Keratinocyte (primary cell): ENCODE data around the gene AGAP1. TPM values are rescaled to one million over a fixed set of nuclear protein-coding genes. Genes with fewer than 3 reads are reported as not detected.

ENCODE experiments used
- DNase-seq: peaks from one replicate; pipeline ENCODE4 v3.0.0-alpha.2; 2011; ENCODE audit warnings: low read depth, missing footprints, low spot score
- FAIRE-seq: peaks from 2 replicates; lab custom pipeline; 2011; peaks lifted over from hg19 to GRCh38; lab: Jason Lieb, UNC
- H2AFZ ChIP-seq: 2 replicates; pipeline ENCODE4 v1.6.0; 2012; ENCODE audit warnings: low read length, control low read depth, inconsistent platforms; ENCODE audit not compliant: control insufficient read depth
- H3K27ac ChIP-seq: 2 replicates; pipeline ENCODE4 v1.5.1; 2011; ENCODE audit warnings: low read length; ENCODE audit not compliant: control insufficient read depth, insufficient read depth
- H3K27me3 ChIP-seq: 3 replicates; pipeline ENCODE4 v1.6.0; 2011; ENCODE audit warnings: low read length; ENCODE audit not compliant: control insufficient read depth, insufficient read depth; ENCODE audit errors: extremely low read depth
- H3K36me3 ChIP-seq, 2 experiments: 2 replicates in 1 of 2; 3 replicates in 1 of 2; pipeline ENCODE4 v1.5.1; 2011; ENCODE audit warnings: low read length in 2 of 2, mild to moderate bottlenecking in 1 of 2; ENCODE audit not compliant: control insufficient read depth in 2 of 2, insufficient read depth in 2 of 2; ENCODE audit errors: extremely low read depth in 1 of 2
- H3K4me1 ChIP-seq: 3 replicates; pipeline ENCODE4 v1.5.1; 2011; ENCODE audit warnings: low read length; ENCODE audit not compliant: control insufficient read depth, insufficient read depth; ENCODE audit errors: extremely low read depth
- H3K4me2 ChIP-seq: 3 replicates; pipeline ENCODE4 v1.6.0; 2011; ENCODE audit warnings: low read depth, low read length; ENCODE audit not compliant: control insufficient read depth, insufficient read depth; ENCODE audit errors: extremely low read depth
- H3K4me3 ChIP-seq, 3 experiments: fragments of 200-600 bp in 1 of 3; sonication (generic) in 1 of 3; 2 replicates in 2 of 3; 3 replicates in 1 of 3; pipeline ENCODE4 v1.5.1; 2011 to 2016; ENCODE audit warnings: low read length in 3 of 3, mild to moderate bottlenecking in 3 of 3, control low read depth in 2 of 3, inconsistent platforms in 1 of 3, low read depth in 1 of 3, mixed read lengths in 1 of 3, mixed run types in 1 of 3, moderate library complexity in 1 of 3; ENCODE audit not compliant: control insufficient read depth in 2 of 3, insufficient read depth in 2 of 3; ENCODE audit errors: extremely low read depth in 1 of 3
- H3K79me2 ChIP-seq: 2 replicates; pipeline ENCODE4 v1.6.0; 2012; ENCODE audit warnings: low read length; ENCODE audit not compliant: control insufficient read depth, insufficient read depth
- H3K9ac ChIP-seq: 3 replicates; pipeline ENCODE4 v1.6.0; 2011; ENCODE audit warnings: low read length; ENCODE audit not compliant: control insufficient read depth, insufficient read depth; ENCODE audit errors: extremely low read depth
- H3K9me1 ChIP-seq: 3 replicates; pipeline ENCODE4 v1.6.0; 2011; ENCODE audit warnings: low read length; ENCODE audit not compliant: control insufficient read depth, insufficient read depth; ENCODE audit errors: extremely low read depth
- H3K9me3 ChIP-seq: 2 replicates; pipeline ENCODE4 v1.5.1; 2012; ENCODE audit warnings: low read depth, low read length; ENCODE audit not compliant: control insufficient read depth
- H4K20me1 ChIP-seq: 3 replicates; pipeline ENCODE4 v1.6.0; 2011; ENCODE audit warnings: low read length; ENCODE audit not compliant: control insufficient read depth, insufficient read depth; ENCODE audit errors: extremely low read depth
- CTCF ChIP-seq, 3 experiments: IDR thresholded peaks in 1 of 3; conservative IDR thresholded peaks in 1 of 3; optimal IDR thresholded peaks in 1 of 3; 2 replicates in 2 of 3; 3 replicates in 1 of 3; pipeline versions ENCODE3 to v1.5.1; 2011; ENCODE audit warnings: low read length in 3 of 3, mild to moderate bottlenecking in 3 of 3, moderate library complexity in 2 of 3, control low read depth in 1 of 3, inconsistent platforms in 1 of 3; ENCODE audit not compliant: insufficient read depth in 2 of 3; ENCODE audit errors: extremely low read depth in 1 of 3
- EZH2 ChIP-seq: IDR thresholded peaks from one replicate; pipeline ENCODE4 v1.6.1; 2012; ENCODE audit warnings: inconsistent platforms, mild to moderate bottlenecking, low read length, moderate library complexity
- dilution Hi-C: fragments of 300-500 bp; cut with MboI; formaldehyde crosslinking; loops from one replicate; pipeline ENCODE4 v1.7.0; 2020; ENCODE audit warnings: low sequenced_read_pairs; ENCODE audit not compliant: extremely low pct_ligation_motif_present
- polyA plus RNA-seq, 5 experiments: library from polyadenylated mRNA; depleted of rRNA in 3 of 5; stranded (reverse) in 3 of 5; stranded (forward) in 1 of 5; unstranded in 1 of 5; fragments of >200 nt; gene quantifications; 1 replicate in 1 of 5; 2 replicates in 3 of 5; 3 replicates in 1 of 5; pipeline versions ENCODE4 v1.2.1 to v1.2.3, GENCODE V29; 2011 to 2012; ENCODE audit warnings: missing spikeins in 2 of 5, low read depth in 1 of 5, low replicate concordance in 1 of 5

The AGAP1 gene
- polyA plus RNA-seq, 1 donor (not counting 4 experiments of a cell fraction or from before 2014, with no cell fraction given): 12.6 TPM

GRCh38 chr2:235921508-235922191, 427.8 kb downstream of the AGAP1 start:
- H2AFZ ChIP-seq: no peak overlapping the region
- H3K9ac ChIP-seq: no peak overlapping the region
- DNase-seq: no peak
- no peaks in the 10 kb centered on the region for H3K9me3 ChIP-seq
- no peak for FAIRE-seq
- H3K4me1 ChIP-seq: no peaks in the 10 kb centered on the region
- H3K36me3 ChIP-seq: no peaks in the 10 kb centered on the region
- H3K9me1 ChIP-seq: no peaks in the 10 kb centered on the region
- H3K4me2 ChIP-seq: no peak overlapping the region
- no peak overlapping the region for H3K27ac ChIP-seq
- H3K79me2 ChIP-seq: no peaks in the 10 kb centered on the region
- TF ChIP-seq EZH2: no peak
- TF ChIP-seq CTCF (optimal IDR thresholded peaks at IDR 0.05 in 1 of 3, IDR thresholded peaks at IDR 0.05 in 1 of 3, conservative IDR thresholded peaks at IDR 0.05 in 1 of 3; ENCODE audit: extremely low read depth in 1 of 3, insufficient read depth in 2 of 3, low read length in 3 of 3): no peak
- no peak overlapping the region for H3K4me3 ChIP-seq
- H3K27me3 ChIP-seq: no peaks in the 10 kb centered on the region
- no peaks in the 10 kb centered on the region for H4K20me1 ChIP-seq
- dilution Hi-C loops: no loop called here

- no peaks in the 10 kb centered on the region for H3K9me1 ChIP-seq
- H2AFZ ChIP-seq: no peak overlapping the region
- no peaks in the 10 kb centered on the region for H3K79me2 ChIP-seq
- dilution Hi-C loops: no loop called here
- FAIRE-seq (no peak), DNase-seq (no peak)
- H3K4me2 ChIP-seq: no peak overlapping the region
- H3K27ac ChIP-seq: no peak overlapping the region
- no peaks in the 10 kb centered on the region for H3K9me3 ChIP-seq
- TF ChIP-seq CTCF (optimal IDR thresholded peaks at IDR 0.05 in 1 of 3, IDR thresholded peaks at IDR 0.05 in 1 of 3, conservative IDR thresholded peaks at IDR 0.05 in 1 of 3; ENCODE audit: extremely low read depth in 1 of 3, insufficient read depth in 2 of 3, low read length in 3 of 3) (no peak), EZH2 (no peak)
- H3K4me1 ChIP-seq: no peaks in the 10 kb centered on the region
- no peaks in the 10 kb centered on the region for H3K27me3 ChIP-seq
- H4K20me1 ChIP-seq: no peaks in the 10 kb centered on the region
- H3K9ac ChIP-seq: no peak overlapping the region
- H3K36me3 ChIP-seq: no peaks in the 10 kb centered on the region
- no peak overlapping the region for H3K4me3 ChIP-seq
Observed at GRCh38 chr2:235922839-235923238, 429.0 kb downstream of the AGAP1 start.
